Fibroblast of the aortic adventitia (primary cell): Measurements from ENCODE around the gene KLHDC3. TPM values are rescaled to one million over a fixed set of nuclear protein-coding genes. Genes with fewer than 3 reads are reported as not detected.

ENCODE experiments used
- DNase-seq: peaks from one replicate; pipeline ENCODE4 v3.0.0-alpha.2; 2010; ENCODE audit warnings: low read depth
- H3K4me3 ChIP-seq: 2 replicates; pipeline ENCODE4 v1.5.1; 2011; ENCODE audit warnings: low read depth, mild to moderate bottlenecking, control low read depth, low read length, moderate library complexity
- total RNA-seq: library from RNA; depleted of rRNA; stranded (reverse); fragments of >200 nt; gene quantifications from 2 replicates; pipeline ENCODE4 v1.2.3, GENCODE V29; 2012; ENCODE audit warnings: low replicate concordance
- TF ChIP-seq, protein P1 (sequence below): IDR thresholded peaks from 2 replicates; pipeline ENCODE4 v1.5.1; 2011; ENCODE audit warnings: mild to moderate bottlenecking, low read length, control low read depth, inconsistent platforms; ENCODE audit not compliant: insufficient read depth

The KLHDC3 gene
- total RNA-seq, 1 donor, result 78.1 TPM

DNA sequence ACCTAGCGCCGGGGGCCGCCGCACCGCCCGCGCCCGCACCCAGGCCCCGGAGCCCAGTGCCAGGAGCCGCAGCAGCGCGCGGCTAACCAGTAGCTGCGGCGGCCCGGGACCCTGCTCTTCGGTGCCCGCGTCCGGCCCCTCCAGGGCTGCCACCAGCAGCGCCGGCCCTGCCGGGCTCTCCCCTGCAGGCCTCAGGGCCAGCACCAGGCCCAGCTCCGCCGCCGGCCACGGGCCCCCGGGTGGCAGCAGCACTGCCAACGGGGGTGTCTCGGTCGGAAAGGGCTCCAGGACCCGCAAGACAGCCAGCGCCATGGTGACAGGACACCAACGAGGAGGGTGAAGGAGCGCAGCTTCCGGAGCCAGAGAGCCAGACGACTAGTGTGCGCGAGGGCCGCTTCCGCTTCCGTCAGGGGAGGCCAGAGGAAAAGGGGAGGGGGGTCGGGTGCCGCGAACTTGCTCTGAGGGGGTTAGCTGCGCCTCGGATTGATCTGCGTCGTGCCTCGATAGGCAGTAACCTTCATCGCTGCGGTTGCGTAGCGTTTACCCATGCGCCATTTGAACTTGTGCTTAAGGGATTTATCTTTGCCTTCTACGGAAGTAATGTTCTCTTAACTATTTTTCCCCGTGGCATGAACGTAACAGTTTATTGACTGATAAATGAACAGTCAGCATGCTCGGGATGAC is 35.1 kb upstream of the KLHDC3 start, which contains the start of gene PEX6:
TSS of gene PEX6 (minus strand) at position 343 of the 684 bp plus-strand sequence. CDS start at position 312, 31 bp downstream.
- TF ChIP-seq, protein P1, sequence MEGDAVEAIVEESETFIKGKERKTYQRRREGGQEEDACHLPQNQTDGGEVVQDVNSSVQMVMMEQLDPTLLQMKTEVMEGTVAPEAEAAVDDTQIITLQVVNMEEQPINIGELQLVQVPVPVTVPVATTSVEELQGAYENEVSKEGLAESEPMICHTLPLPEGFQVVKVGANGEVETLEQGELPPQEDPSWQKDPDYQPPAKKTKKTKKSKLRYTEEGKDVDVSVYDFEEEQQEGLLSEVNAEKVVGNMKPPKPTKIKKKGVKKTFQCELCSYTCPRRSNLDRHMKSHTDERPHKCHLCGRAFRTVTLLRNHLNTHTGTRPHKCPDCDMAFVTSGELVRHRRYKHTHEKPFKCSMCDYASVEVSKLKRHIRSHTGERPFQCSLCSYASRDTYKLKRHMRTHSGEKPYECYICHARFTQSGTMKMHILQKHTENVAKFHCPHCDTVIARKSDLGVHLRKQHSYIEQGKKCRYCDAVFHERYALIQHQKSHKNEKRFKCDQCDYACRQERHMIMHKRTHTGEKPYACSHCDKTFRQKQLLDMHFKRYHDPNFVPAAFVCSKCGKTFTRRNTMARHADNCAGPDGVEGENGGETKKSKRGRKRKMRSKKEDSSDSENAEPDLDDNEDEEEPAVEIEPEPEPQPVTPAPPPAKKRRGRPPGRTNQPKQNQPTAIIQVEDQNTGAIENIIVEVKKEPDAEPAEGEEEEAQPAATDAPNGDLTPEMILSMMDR, result no peak
- peak; percentile 72 for DNase-seq
- peak within 1 kb of the TSS; percentile 82 for H3K4me3 ChIP-seq

DNA sequence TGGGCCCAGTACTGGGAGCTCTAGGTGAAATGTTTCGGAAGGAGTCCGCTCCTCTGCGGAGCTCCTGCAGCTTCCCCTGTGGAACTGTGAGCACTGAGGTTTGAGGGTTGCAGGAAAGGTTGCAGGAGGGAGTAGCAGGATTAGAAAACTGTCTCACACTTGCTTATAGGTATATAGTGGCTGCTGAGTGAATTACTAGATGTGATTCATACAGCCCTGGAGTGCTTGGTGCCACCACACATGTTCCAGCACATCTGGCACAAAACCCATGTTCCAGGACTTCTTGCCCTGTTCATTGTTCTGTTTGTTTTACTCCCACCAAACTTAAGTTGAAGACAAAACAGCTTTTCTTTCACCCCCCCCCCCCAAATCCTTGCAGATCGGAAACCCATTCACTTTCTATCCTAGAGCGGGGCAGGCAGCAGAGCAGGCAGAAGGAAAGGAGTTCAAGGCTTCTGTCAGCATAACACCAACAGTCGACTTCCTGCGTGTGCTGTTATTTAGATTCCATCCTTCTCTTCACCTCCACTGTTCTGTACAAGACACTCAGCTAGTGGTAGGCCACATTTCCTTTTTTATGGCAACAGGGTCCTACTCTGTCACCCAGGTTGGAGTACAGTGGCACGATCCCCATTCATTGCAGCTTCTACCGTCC is 34.4 kb upstream of the KLHDC3 start:
- H3K4me3 ChIP-seq, result peak overlapping the region; percentile 82
- TF ChIP-seq, protein P1, result no peak
- DNase-seq, result peak; percentile 31

DNA sequence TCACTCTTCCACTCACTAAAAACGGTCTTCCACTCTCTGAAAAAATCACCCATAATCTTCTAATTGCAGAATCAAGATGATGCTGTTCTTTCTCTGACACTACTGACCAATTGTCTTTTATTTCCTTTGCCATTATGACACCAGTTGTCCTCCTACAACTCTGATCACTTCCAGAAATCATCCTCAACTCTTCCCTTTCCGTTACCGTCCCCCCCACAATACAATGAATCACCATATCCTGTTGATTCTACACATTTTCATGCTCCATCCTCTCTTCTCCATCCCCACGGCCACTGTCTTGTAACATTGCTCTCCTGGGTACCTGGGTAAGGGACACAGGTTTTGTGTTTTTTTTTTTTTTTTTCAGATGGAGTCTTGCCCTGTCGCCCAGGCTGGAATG is 32.2 kb upstream of the KLHDC3 start:
- TF ChIP-seq, protein P1, result no peak
- H3K4me3 ChIP-seq, result no peak overlapping the region
- no peak for DNase-seq

DNA sequence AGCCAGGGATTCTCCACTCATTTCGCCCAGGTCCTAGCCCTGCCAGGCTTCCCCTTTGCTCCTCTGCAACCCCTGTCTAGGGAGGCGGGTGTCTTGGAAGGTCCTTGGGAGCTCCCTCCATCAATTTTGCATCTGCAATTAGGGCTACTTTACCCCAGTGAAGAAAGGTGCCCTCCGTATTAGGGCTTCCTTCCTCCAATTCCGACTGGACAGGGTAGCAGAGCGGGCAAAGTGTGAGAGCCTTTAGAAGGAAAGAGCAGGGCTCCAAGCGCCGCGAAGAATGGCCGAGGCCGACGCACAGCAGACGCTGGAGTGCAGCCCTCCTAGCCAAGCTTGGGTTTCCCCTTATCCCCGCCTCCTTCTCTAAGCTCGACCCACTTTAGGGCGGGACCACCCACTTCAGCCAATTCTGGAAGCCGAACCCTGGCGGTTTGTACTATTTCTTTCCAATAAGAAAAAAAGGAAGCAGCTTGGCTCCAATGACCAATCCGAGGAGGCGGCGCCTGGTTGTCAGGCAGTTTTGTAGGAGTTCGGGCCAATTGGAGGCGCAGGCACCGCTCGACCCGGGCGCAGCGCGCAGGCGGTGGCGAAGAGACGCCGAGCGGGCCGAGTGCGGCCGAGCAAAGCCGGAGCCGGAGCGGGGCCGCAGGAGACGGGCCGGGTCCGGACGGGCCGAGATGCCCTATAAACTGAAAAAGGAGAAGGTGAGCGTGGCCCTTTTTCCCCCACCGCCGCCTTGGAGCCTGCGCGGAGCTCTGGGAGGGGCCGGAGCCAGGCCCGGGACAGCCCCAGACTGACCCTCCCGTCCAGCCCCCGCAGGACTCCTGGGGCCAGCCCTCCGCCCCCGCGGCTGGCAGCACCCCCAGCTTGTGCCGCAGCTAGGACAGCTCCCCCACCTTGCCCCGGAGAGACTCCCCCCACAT is 29.8 kb upstream of the KLHDC3 start, which contains the start of gene PPP2R5D:
TSS of gene PPP2R5D (plus strand) at position 570 of the 923 bp plus-strand sequence. CDS start at position 678, 108 bp downstream.
- peak; percentile 99 for DNase-seq
- TF ChIP-seq, protein P1, result no peak
- H3K4me3 ChIP-seq, result peak within 1 kb of the TSS; percentile 79

DNA sequence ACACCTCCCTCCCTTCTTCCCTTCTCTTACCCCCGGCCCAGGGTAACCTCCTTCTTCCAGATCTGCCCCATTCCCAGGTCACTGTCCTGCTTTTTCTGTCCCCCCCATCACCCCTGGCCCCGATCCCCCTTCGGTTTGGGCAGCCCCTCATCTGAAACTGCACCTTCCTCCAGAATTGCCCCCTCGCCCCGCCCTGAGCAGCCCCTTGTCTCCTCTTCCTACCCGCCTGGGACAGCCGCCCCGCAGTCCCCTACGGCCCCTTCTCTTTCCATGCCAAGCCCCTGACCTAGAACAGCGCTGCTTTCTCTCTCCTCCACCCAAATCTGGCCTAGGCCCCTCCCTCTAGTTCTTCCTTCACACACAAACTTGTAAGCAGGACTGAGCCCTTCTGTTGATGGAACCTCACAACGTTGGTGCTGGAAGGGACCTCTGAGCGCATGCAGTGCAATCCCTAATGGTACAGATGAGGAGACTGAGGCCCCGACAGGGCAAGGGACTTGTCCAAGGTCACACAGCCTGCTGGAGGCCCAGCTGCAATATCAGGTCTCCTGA is 29.0 kb upstream of the KLHDC3 start:
- TF ChIP-seq, protein P1, result no peak
- DNase-seq, result peak; percentile 28
- H3K4me3 ChIP-seq, result peak overlapping the region; percentile 79
